Fibroblast of skin of back (primary cell): Measurements from ENCODE around the gene ZBTB20.

Experiments used
- DNase-seq: peaks from one replicate; pipeline ENCODE4 v3.0.0-alpha.2; 2013

ZBTB20 gene

GRCh38 chr3:114624571-114625181 is 522.4 kb downstream of the ZBTB20 start:
- peak; percentile 96 for DNase-seq

- peak; percentile 29 for DNase-seq
These were observed 523.0 kb downstream of the ZBTB20 start for GRCh38 chr3:114624047-114624445.

GRCh38 chr3:114623420-114624046 is 523.6 kb downstream of the ZBTB20 start:
- DNase-seq, result peak; percentile 34

GRCh38 chr3:114622001-114622400 is 525.1 kb downstream of the ZBTB20 start:
- no peak for DNase-seq

- no peak for DNase-seq
These were observed 527.3 kb downstream of the ZBTB20 start for GRCh38 chr3:114619771-114620170.

GRCh38 chr3:114615523-114616085 is 531.5 kb downstream of the ZBTB20 start:
- DNase-seq, result no peak

GRCh38 chr3:114609973-114610630 is 537.0 kb downstream of the ZBTB20 start:
- no peak for DNase-seq

- DNase-seq, result peak; percentile 91
These were observed 538.8 kb downstream of the ZBTB20 start for GRCh38 chr3:114608293-114608692.

GRCh38 chr3:114606336-114606735 is 540.8 kb downstream of the ZBTB20 start:
- DNase-seq, result no peak

GRCh38 chr3:114600571-114600970 is 546.5 kb downstream of the ZBTB20 start:
- no peak for DNase-seq

GRCh38 chr3:114597871-114598270 is 549.2 kb downstream of the ZBTB20 start:
- no peak for DNase-seq

GRCh38 chr3:114597012-114597411 is 550.1 kb downstream of the ZBTB20 start:
- no peak for DNase-seq

GRCh38 chr3:114596147-114596546 is 550.9 kb downstream of the ZBTB20 start:
- no peak for DNase-seq

- no peak for DNase-seq
These were observed 551.5 kb downstream of the ZBTB20 start for GRCh38 chr3:114595522-114596028.

- DNase-seq, result no peak
These were observed 556.6 kb downstream of the ZBTB20 start for GRCh38 chr3:114590309-114591047.

GRCh38 chr3:114587986-114588385 is 559.1 kb downstream of the ZBTB20 start:
- no peak for DNase-seq

- no peak for DNase-seq
These were observed 561.0 kb downstream of the ZBTB20 start for GRCh38 chr3:114586119-114586518.

GRCh38 chr3:114585687-114586086 is 561.4 kb downstream of the ZBTB20 start:
- DNase-seq, result no peak

- DNase-seq, result no peak
These were observed 562.2 kb downstream of the ZBTB20 start for GRCh38 chr3:114584734-114585371.

GRCh38 chr3:114582929-114583328 is 564.2 kb downstream of the ZBTB20 start:
- no peak for DNase-seq

GRCh38 chr3:114572364-114573062 is 574.6 kb downstream of the ZBTB20 start:
- no peak for DNase-seq

GRCh38 chr3:114571363-114571762 is 575.7 kb downstream of the ZBTB20 start:
- no peak for DNase-seq
